SK-N-SH treated with all-trans-retinoic acid at 6 μM for 48 hours (cell line): ENCODE measurements around the gene TUBB6.

Experiments
- ATAC-seq: fragments of 200-7000 bp; cut with Tn5 transposase; 3 replicates; pipeline ENCODE4 v1.9.1; 2020; ENCODE audit warnings: mild to moderate bottlenecking, moderate library complexity
- ARNTL ChIP-seq: fragments of 450-650 bp; formaldehyde crosslinking; IDR thresholded peaks from 2 replicates; pipeline ENCODE4 v1.5.0; 2020; ENCODE audit warnings: low read depth, mild to moderate bottlenecking, moderate library complexity, borderline replicate concordance
- BACH2 ChIP-seq: fragments of 250-450 bp; sonication (Bioruptor Pico); IDR thresholded peaks from 2 replicates; pipeline ENCODE4 v1.9.0; 2021; ENCODE audit warnings: mild to moderate bottlenecking, borderline replicate concordance
- CREB5 ChIP-seq: fragments of 250-450 bp; sonication (Bioruptor Pico); IDR thresholded peaks from 2 replicates; pipeline ENCODE4 v1.5.1; 2020; ENCODE audit warnings: low read depth, mild to moderate bottlenecking, moderate library complexity
- CSDC2 ChIP-seq: fragments of 250-450 bp; sonication (Bioruptor Pico); IDR thresholded peaks from 2 replicates; pipeline ENCODE4 v1.5.0; 2020; ENCODE audit warnings: mild to moderate bottlenecking, moderate library complexity
- CSRNP3 ChIP-seq: fragments of 250-450 bp; sonication (Bioruptor Pico); IDR thresholded peaks from 2 replicates; pipeline ENCODE4 v1.5.1; 2021; ENCODE audit warnings: mild to moderate bottlenecking, moderate library complexity
- GLIS3 ChIP-seq: fragments of 250-450 bp; sonication (Bioruptor Pico); IDR thresholded peaks from 2 replicates; pipeline ENCODE4 v1.5.0; 2020; ENCODE audit warnings: mild to moderate bottlenecking, moderate library complexity
- ISL1 ChIP-seq: fragments of 250-450 bp; sonication (Bioruptor Pico); IDR thresholded peaks from 2 replicates; pipeline ENCODE4 v2.1.2; 2022; ENCODE audit warnings: mild to moderate bottlenecking, moderate library complexity
- OSR1 ChIP-seq: fragments of 250-450 bp; sonication (Bioruptor Pico); IDR thresholded peaks from 2 replicates; pipeline ENCODE4 v1.8.0; 2022; ENCODE audit warnings: moderate library complexity, mild to moderate bottlenecking, inconsistent platforms
- PATZ1 ChIP-seq: fragments of 250-450 bp; sonication (Bioruptor Pico); IDR thresholded peaks from 2 replicates; pipeline ENCODE4 v1.8.0; 2020; ENCODE audit warnings: mild to moderate bottlenecking, moderate library complexity, borderline replicate concordance
- POU6F1 ChIP-seq: fragments of 250-450 bp; sonication (Bioruptor Pico); IDR thresholded peaks from 2 replicates; pipeline ENCODE4 v1.8.0; 2021; ENCODE audit warnings: low read depth, mild to moderate bottlenecking, moderate library complexity, borderline replicate concordance
- PPARA ChIP-seq: fragments of 250-450 bp; sonication (Bioruptor Pico); IDR thresholded peaks from 2 replicates; pipeline ENCODE4 v1.5.0; 2020; ENCODE audit warnings: mild to moderate bottlenecking, borderline replicate concordance
- RARB ChIP-seq: fragments of 250-450 bp; sonication (Bioruptor Pico); IDR thresholded peaks from 2 replicates; pipeline ENCODE4 v1.8.0; 2021; ENCODE audit warnings: mild to moderate bottlenecking, moderate library complexity
- SNAI2 ChIP-seq: fragments of 250-450 bp; sonication (Bioruptor Pico); IDR thresholded peaks from 2 replicates; pipeline ENCODE4 v1.5.0; 2020; ENCODE audit warnings: mild to moderate bottlenecking, moderate library complexity
- TCF4 ChIP-seq: fragments of 250-450 bp; sonication (Bioruptor Pico); IDR thresholded peaks from 2 replicates; pipeline ENCODE4 v1.8.0; 2021; ENCODE audit warnings: mild to moderate bottlenecking, moderate library complexity, borderline replicate concordance
- TSHZ2 ChIP-seq: fragments of 250-450 bp; sonication (Bioruptor Pico); IDR thresholded peaks from 2 replicates; pipeline ENCODE4 v1.5.0; 2020; ENCODE audit warnings: mild to moderate bottlenecking, moderate library complexity
- ZC3H10 ChIP-seq: fragments of 250-450 bp; sonication (Bioruptor Pico); IDR thresholded peaks from 2 replicates; pipeline ENCODE4 v1.5.1; 2021; ENCODE audit warnings: mild to moderate bottlenecking, moderate library complexity
- ZFP3 ChIP-seq: fragments of 250-450 bp; sonication (Bioruptor Pico); IDR thresholded peaks from 2 replicates; pipeline ENCODE4 v1.5.0; 2020; ENCODE audit warnings: mild to moderate bottlenecking, moderate library complexity
- ZFP30 ChIP-seq: fragments of 450-650 bp; formaldehyde crosslinking; IDR thresholded peaks from 2 replicates; pipeline ENCODE4 v1.5.0; 2022; ENCODE audit warnings: mild to moderate bottlenecking, moderate library complexity
- ZNF565 ChIP-seq: fragments of 450-650 bp; formaldehyde crosslinking; conservative IDR thresholded peaks from 2 replicates; pipeline ENCODE4 v1.5.0; 2020; ENCODE audit warnings: low read depth, mild to moderate bottlenecking, moderate library complexity
- ZNF70 ChIP-seq: fragments of 450-650 bp; formaldehyde crosslinking; IDR thresholded peaks from 2 replicates; pipeline ENCODE4 v1.5.0; 2020; ENCODE audit warnings: mild to moderate bottlenecking, moderate library complexity
- ZNF8 ChIP-seq: fragments of 450-650 bp; formaldehyde crosslinking; IDR thresholded peaks from 2 replicates; pipeline ENCODE4 v1.5.0; 2020; ENCODE audit warnings: mild to moderate bottlenecking, moderate library complexity

The TUBB6 gene

GRCh38 chr18:12318334-12318697 lies 10.3 kb downstream of the TUBB6 start:
- no peak for ATAC-seq
- TF ChIP-seq CSDC2 (no peak), PPARA (no peak), ZNF8 (CRISPR knock-in tag) (no peak), ZNF565 (CRISPR knock-in tag) (no peak), ISL1 (no peak), POU6F1 (CRISPR knock-in tag) (no peak), ZC3H10 (no peak), OSR1 (CRISPR knock-in tag) (no peak), ZFP3 (CRISPR knock-in tag) (no peak), CREB5 (CRISPR knock-in tag) (no peak), TSHZ2 (CRISPR knock-in tag) (no peak), ARNTL (CRISPR knock-in tag) (no peak)

GRCh38 chr18:12318857-12319256 lies 10.8 kb downstream of the TUBB6 start:
- ATAC-seq = no peak
- TF ChIP-seq ZNF8 (CRISPR knock-in tag) = no peak
- TF ChIP-seq RARB (CRISPR knock-in tag) = no peak
- TF ChIP-seq ZNF565 (CRISPR knock-in tag) = no peak
- TF ChIP-seq GLIS3 (CRISPR knock-in tag) = no peak
- TF ChIP-seq ISL1 = no peak
- TF ChIP-seq PATZ1 (CRISPR knock-in tag) = no peak
- TF ChIP-seq ZFP3 (CRISPR knock-in tag) = no peak
- no peak for TF ChIP-seq ZFP30
- TF ChIP-seq CSRNP3 (CRISPR knock-in tag) = no peak
- no peak for TF ChIP-seq CREB5 (CRISPR knock-in tag)
- TF ChIP-seq BACH2 = no peak
- TF ChIP-seq ARNTL (CRISPR knock-in tag) = no peak
- TF ChIP-seq TCF4 (CRISPR knock-in tag) = no peak
- no peak for TF ChIP-seq OSR1 (CRISPR knock-in tag)
- TF ChIP-seq ZC3H10 = no peak
- TF ChIP-seq ZNF70 (CRISPR knock-in tag) = no peak
- no peak for TF ChIP-seq CSDC2
- no peak for TF ChIP-seq TSHZ2 (CRISPR knock-in tag)
- no peak for TF ChIP-seq PPARA
- no peak for TF ChIP-seq SNAI2 (CRISPR knock-in tag)
